ENCODE results near the gene ACTN1. TPM values are rescaled to one million over a fixed set of nuclear protein-coding genes. Genes with fewer than 3 reads are reported as not detected.

Gene ACTN1
- total RNA-seq, 1 donor, result 447 TPM

DNA sequence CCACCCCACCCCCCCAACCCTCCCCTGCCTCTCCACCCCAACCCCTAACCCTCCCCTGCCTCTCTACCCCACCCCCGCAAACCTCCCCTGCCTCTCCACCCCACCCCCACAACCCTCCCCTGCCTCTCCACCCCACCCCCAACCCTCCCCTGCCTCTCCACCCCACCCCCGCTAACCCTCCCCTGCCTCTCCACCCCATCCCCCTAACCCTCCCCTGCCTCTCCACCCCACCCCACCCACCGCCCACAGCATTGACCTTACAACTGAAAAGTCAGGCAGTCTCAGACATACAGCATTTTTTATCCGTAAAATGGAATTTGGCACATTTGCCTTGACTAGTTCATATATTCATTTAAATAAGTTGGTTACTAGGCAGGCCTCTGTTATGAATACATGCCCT lies 38.6 kb upstream of the ACTN1 start:
- no peak overlapping the region for H3K4me2 ChIP-seq (ENCODE audit: insufficient read depth, low read length)
- H3K27me3 ChIP-seq (ENCODE audit: insufficient read depth, low read length), result no peaks in the 10 kb centered on the region
- H3K79me2 ChIP-seq (ENCODE audit: insufficient read depth, low read length), result no peaks in the 10 kb centered on the region
- no peaks in the 10 kb centered on the region for H4K20me1 ChIP-seq (ENCODE audit: insufficient read depth, low read length)
- H3K4me3 ChIP-seq (ENCODE audit: insufficient read depth, low read length), result no peak overlapping the region
- TF ChIP-seq, protein P1, sequence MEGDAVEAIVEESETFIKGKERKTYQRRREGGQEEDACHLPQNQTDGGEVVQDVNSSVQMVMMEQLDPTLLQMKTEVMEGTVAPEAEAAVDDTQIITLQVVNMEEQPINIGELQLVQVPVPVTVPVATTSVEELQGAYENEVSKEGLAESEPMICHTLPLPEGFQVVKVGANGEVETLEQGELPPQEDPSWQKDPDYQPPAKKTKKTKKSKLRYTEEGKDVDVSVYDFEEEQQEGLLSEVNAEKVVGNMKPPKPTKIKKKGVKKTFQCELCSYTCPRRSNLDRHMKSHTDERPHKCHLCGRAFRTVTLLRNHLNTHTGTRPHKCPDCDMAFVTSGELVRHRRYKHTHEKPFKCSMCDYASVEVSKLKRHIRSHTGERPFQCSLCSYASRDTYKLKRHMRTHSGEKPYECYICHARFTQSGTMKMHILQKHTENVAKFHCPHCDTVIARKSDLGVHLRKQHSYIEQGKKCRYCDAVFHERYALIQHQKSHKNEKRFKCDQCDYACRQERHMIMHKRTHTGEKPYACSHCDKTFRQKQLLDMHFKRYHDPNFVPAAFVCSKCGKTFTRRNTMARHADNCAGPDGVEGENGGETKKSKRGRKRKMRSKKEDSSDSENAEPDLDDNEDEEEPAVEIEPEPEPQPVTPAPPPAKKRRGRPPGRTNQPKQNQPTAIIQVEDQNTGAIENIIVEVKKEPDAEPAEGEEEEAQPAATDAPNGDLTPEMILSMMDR (IDR thresholded peaks at IDR 0.05; ENCODE audit: extremely low read depth, low read depth, low read length), result no peak
- H2AFZ ChIP-seq (ENCODE audit: low read length), result no peak overlapping the region
- peaks cover 15% of the 10 kb centered on the region for H3K4me1 ChIP-seq (ENCODE audit: insufficient read depth, low read length)
- no peak for DNase-seq (ENCODE audit: insufficient read length, low spot score, missing footprints)
- no peak overlapping the region for H3K27ac ChIP-seq (ENCODE audit: low read depth, low read length)
- H3K36me3 ChIP-seq (ENCODE audit: insufficient read depth, low read length), result no peaks in the 10 kb centered on the region
- no peaks in the 10 kb centered on the region for H3K9me3 ChIP-seq (ENCODE audit: low read depth, low read length)

DNA sequence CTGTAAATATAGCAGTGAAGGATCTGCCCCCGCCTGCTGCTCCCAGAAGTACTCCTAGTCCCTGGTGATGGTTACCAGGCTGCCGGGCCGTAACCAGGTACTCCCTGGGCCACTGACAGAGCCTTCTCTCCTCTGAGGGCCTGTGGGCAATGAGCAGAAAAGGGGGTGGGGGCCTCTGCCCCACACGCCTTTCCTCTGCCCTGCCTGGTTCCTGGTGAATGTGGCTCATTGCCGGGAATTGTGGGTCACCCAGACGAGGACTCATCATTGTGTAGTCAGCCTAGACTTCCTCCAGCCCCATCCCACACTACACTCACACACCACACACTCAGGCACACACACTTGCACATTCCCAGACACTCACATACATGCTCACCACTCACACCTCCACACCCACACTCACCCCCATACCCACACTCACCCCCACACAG lies 35.7 kb upstream of the ACTN1 start:
- H4K20me1 ChIP-seq (ENCODE audit: insufficient read depth, low read length), result no peaks in the 10 kb centered on the region
- H2AFZ ChIP-seq (ENCODE audit: low read length), result peak overlapping the region; percentile 44
- no peak overlapping the region for H3K4me3 ChIP-seq (ENCODE audit: insufficient read depth, low read length)
- peak; percentile 83 for DNase-seq (ENCODE audit: insufficient read length, low spot score, missing footprints)
- H3K4me2 ChIP-seq (ENCODE audit: insufficient read depth, low read length), result no peak overlapping the region
- H3K79me2 ChIP-seq (ENCODE audit: insufficient read depth, low read length), result no peaks in the 10 kb centered on the region
- peaks cover 20% of the 10 kb centered on the region for H3K4me1 ChIP-seq (ENCODE audit: insufficient read depth, low read length)
- TF ChIP-seq, protein P1 (IDR thresholded peaks at IDR 0.05; ENCODE audit: extremely low read depth, low read depth, low read length), result no peak
- no peaks in the 10 kb centered on the region for H3K36me3 ChIP-seq (ENCODE audit: insufficient read depth, low read length)
- no peaks in the 10 kb centered on the region for H3K27me3 ChIP-seq (ENCODE audit: insufficient read depth, low read length)
- no peaks in the 10 kb centered on the region for H3K9me3 ChIP-seq (ENCODE audit: low read depth, low read length)
- H3K27ac ChIP-seq (ENCODE audit: low read depth, low read length), result no peak overlapping the region

DNA sequence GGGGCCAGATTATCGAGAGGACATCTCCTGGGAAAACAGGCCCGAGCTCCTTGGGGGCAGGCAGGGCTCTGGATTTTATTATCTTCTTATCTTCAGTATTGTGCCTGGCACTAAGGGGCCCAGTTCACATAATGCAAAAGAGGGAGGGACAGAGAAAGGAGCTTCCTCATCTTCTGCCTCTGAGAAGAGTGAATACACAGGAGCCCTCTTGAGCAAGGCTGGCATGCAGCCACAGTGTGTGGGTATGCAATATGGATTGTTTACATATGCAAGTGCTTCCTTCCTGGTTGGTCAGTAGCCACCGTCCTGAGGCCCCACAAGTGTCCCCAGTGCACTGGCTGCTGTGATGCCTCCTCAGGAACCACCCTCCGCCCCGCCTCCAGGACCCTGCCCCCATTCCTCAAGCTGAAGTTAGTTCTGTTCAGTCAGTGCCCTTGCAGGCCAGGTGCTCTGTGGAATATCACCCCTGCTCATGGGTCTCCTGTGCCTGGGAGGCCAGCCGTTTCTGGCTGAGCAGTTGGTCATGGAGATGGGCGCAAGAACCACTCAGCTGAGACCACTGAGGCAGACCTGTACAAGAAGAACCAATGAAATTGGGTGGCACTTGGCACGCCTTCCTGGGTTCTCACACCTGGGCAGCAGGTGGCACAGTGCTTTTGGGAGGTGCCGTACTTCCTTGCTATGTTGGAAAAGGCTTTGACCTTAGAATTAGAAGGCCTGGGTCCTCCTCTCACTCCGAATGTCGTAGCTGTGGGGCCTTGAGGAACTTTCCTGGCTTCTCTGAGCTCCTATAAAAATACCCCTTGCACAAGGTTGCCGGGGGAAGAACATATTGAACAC lies 35.1 kb upstream of the ACTN1 start:
- peak overlapping the region; percentile 44 for H2AFZ ChIP-seq (ENCODE audit: low read length)
- H4K20me1 ChIP-seq (ENCODE audit: insufficient read depth, low read length), result no peaks in the 10 kb centered on the region
- peak; percentile 72 for DNase-seq (ENCODE audit: insufficient read length, low spot score, missing footprints)

More for the DNA sequence above, 35.1 kb upstream of the ACTN1 start:
- Histone ChIP-seq H3K4me2 (ENCODE audit: insufficient read depth, low read length) (no peak overlapping the region), H3K9me3 (ENCODE audit: low read depth, low read length) (no peaks in the 10 kb centered on the region), H3K4me1 (ENCODE audit: insufficient read depth, low read length) (peaks cover 20% of the 10 kb centered on the region), H3K4me3 (ENCODE audit: insufficient read depth, low read length) (no peak overlapping the region), H3K79me2 (ENCODE audit: insufficient read depth, low read length) (no peaks in the 10 kb centered on the region), H3K27ac (ENCODE audit: low read depth, low read length) (no peak overlapping the region), H3K27me3 (ENCODE audit: insufficient read depth, low read length) (no peaks in the 10 kb centered on the region), H3K36me3 (ENCODE audit: insufficient read depth, low read length) (no peaks in the 10 kb centered on the region)
- TF ChIP-seq, protein P1 (IDR thresholded peaks at IDR 0.05; ENCODE audit: extremely low read depth, low read depth, low read length), result no peak
